Body of pancreas (tissue), 4 donors: Measurements from ENCODE around the gene THSD4.

Source experiments
- POLR2A ChIP-seq, 3 donors: fragments of 450-650 bp; IDR thresholded peaks; one replicate each; pipeline ENCODE4 v1.6.1; 2016; ENCODE audit warnings: antibody characterized with exemption in 3 of 3, mild to moderate bottlenecking in 2 of 3
- TF ChIP-seq, protein P1 (sequence below), 7 experiments: fragments of 450-650 bp in 4 of 7; fragments of 200-600 bp in 3 of 7; sonication (generic) in 3 of 7; IDR thresholded peaks; one replicate each; pipeline ENCODE4 v1.5.1; 2016 to 2019; ENCODE audit warnings: antibody characterized with exemption in 7 of 7

DNA sequence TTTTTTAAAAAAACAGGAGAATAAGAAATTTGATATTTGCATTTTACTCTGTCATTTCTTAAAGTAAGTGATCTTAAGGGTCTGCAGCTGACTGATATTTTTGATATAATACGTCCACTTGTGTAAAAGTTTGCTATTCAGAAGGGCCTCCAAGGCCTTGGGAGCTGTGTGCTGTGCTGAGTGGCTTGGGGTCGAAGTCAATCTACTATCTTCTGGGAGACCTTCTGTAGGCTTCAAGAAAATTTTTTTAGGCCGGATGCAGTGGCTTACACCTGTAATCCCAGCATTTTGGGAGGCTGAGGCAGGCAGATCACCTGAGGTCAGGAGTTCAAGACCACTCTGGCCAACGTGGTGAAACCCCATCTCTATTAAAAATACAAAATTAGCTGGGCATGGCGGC lies 26.3 kb downstream of the THSD4 start:
- TF ChIP-seq, protein P1, sequence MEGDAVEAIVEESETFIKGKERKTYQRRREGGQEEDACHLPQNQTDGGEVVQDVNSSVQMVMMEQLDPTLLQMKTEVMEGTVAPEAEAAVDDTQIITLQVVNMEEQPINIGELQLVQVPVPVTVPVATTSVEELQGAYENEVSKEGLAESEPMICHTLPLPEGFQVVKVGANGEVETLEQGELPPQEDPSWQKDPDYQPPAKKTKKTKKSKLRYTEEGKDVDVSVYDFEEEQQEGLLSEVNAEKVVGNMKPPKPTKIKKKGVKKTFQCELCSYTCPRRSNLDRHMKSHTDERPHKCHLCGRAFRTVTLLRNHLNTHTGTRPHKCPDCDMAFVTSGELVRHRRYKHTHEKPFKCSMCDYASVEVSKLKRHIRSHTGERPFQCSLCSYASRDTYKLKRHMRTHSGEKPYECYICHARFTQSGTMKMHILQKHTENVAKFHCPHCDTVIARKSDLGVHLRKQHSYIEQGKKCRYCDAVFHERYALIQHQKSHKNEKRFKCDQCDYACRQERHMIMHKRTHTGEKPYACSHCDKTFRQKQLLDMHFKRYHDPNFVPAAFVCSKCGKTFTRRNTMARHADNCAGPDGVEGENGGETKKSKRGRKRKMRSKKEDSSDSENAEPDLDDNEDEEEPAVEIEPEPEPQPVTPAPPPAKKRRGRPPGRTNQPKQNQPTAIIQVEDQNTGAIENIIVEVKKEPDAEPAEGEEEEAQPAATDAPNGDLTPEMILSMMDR (IDR thresholded peaks at IDR 0.05): no peak
- TF ChIP-seq POLR2A (IDR thresholded peaks at IDR 0.05): no peak
